C1 segment of cervical spinal cord (tissue), 14 donors: ENCODE data around the gene GRN.
A peak's percentile ranks its signal among the peaks of the same experiment; 100 is the strongest.
"Not testable (repeated sequence)": the region's sequence is repeated elsewhere in the genome, so short reads cannot be mapped to it uniquely, and the experiment has no call there.

ENCODE experiments used
- DNase-seq, 14 donors: peaks; one replicate each; lab custom pipeline; 2025; lab: John Stamatoyannopoulos, UW

GRN gene

GRCh38 chr17:44321246-44322120, 23.6 kb upstream of the GRN start:
- no peak for DNase-seq

GRCh38 chr17:44322236-44322895, 22.7 kb upstream of the GRN start:
- no peak for DNase-seq

GRCh38 chr17:44323359-44324091, 21.6 kb upstream of the GRN start:
- DNase-seq, result no peak

GRCh38 chr17:44324092-44324570, 21.0 kb upstream of the GRN start:
- DNase-seq, result no peak

- peak; percentile 52 to 97 (median 86) for DNase-seq
Measured at GRCh38 chr17:44324571-44325275, 20.4 kb upstream of the GRN start, which contains the start of gene SLC25A39. Gene SLC25A39, minus strand, starts transcription at chr17:44324823. Its CDS starts 1,261 bp downstream, at chr17:44323562.

- peak; percentile 53 to 97 (median 94) for DNase-seq
Measured at GRCh38 chr17:44326861-44327444, 18.1 kb upstream of the GRN start.

GRCh38 chr17:44327715-44328449, 17.2 kb upstream of the GRN start:
- no peak for DNase-seq

GRCh38 chr17:44329516-44329915, 15.6 kb upstream of the GRN start:
- not testable (repeated sequence) for DNase-seq

- not testable (repeated sequence) for DNase-seq
Measured at GRCh38 chr17:44330263-44330662, 14.8 kb upstream of the GRN start.

- peak in 10 of 14 donors; percentile 24 to 77 (median 47) for DNase-seq
Measured at GRCh38 chr17:44331249-44331760, 13.8 kb upstream of the GRN start.

- DNase-seq, result no peak
Measured at GRCh38 chr17:44333371-44333770, 11.7 kb upstream of the GRN start.

- DNase-seq, result no peak
Measured at GRCh38 chr17:44334315-44334714, 10.8 kb upstream of the GRN start.

GRCh38 chr17:44334727-44335126, 10.4 kb upstream of the GRN start:
- DNase-seq, result no peak

GRCh38 chr17:44335564-44335963, 9.5 kb upstream of the GRN start:
- DNase-seq, result no peak

GRCh38 chr17:44335968-44336367, 9.1 kb upstream of the GRN start:
- no peak for DNase-seq

- DNase-seq, result no peak
Measured at GRCh38 chr17:44338702-44339101, 6.4 kb upstream of the GRN start.

- DNase-seq, result not testable (repeated sequence)
Measured at GRCh38 chr17:44340553-44340952, 4.5 kb upstream of the GRN start.

GRCh38 chr17:44343510-44344209, 1.4 kb upstream of the GRN start:
- peak in 1 of 14 donors; percentile 38 for DNase-seq

GRCh38 chr17:44345454-44346026, 438 bp downstream of the GRN start:
- peak in 11 of 14 donors; percentile 33 to 80 (median 55) for DNase-seq
